ENCODE data around the gene MUC5B. TPM values are rescaled to one million over a fixed set of nuclear protein-coding genes. Genes with fewer than 3 reads are reported as not detected.

MUC5B gene
- total and polyA plus RNA-seq, 4 donors: 0.17 to 0.95 (median 0.50) TPM; not detected in 1

DNA sequence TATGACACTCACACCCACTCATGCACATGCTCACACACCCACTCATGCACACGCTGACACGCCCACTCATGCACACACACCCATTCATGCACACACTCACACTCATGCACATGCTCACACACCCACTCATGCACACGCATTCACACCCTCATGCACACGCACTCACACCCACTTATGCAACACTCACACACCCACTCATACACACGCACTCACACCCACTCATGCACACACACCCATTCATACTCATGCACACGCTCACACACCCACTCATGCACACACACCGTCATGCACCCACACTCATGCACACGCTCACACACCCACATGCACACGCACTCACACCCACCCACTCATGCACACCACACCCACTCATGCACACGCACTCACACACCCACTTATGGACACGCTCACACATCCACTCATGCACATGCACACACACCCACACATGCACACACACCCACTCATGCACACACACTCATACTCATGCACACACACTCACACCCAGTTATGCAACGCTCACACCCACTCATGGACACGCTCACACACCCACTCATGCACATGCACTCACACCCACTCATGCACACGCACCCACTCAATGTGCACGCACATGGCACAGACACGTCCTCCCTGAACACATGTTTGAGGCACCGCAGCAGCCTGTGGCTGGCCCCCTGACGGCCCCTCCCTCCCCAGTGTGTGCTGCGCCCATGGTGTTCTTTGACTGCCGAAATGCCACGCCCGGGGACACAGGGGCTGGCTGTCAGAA lies 47.2 kb upstream of the MUC5B start:
- no peak for DNase-seq (ENCODE audit: low spot score)
- no peaks in the 10 kb centered on the region for H3K36me3 ChIP-seq (ENCODE audit: control insufficient read depth in 4 of 4, insufficient read depth in 3 of 4, low read depth in 1 of 4, low read length in 3 of 4)
- H3K9me3 ChIP-seq (ENCODE audit: control insufficient read depth in 4 of 4, low read length in 3 of 4): no peaks in the 10 kb centered on the region
- TF ChIP-seq, protein P1, sequence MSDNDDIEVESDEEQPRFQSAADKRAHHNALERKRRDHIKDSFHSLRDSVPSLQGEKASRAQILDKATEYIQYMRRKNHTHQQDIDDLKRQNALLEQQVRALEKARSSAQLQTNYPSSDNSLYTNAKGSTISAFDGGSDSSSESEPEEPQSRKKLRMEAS (IDR thresholded peaks at IDR 0.05): no peak
- H3K27ac ChIP-seq (ENCODE audit: low read depth in 1 of 2, low read length in 2 of 2): no peak overlapping the region
- no peaks in the 10 kb centered on the region for H3K4me1 ChIP-seq (ENCODE audit: control insufficient read depth in 4 of 4, insufficient read depth in 4 of 4, low read length in 3 of 4)
- WGBS: 88% methylated on average over 22 of the region's 22 CpGs
- no peak overlapping the region for H3K4me3 ChIP-seq (ENCODE audit: low read depth in 1 of 3, low read length in 3 of 3)
- H3K9ac ChIP-seq (ENCODE audit: low read depth in 1 of 2, low read length in 2 of 2): no peak overlapping the region
- H3K27me3 ChIP-seq (ENCODE audit: control insufficient read depth in 4 of 4, insufficient read depth in 4 of 4, low read length in 3 of 4): peaks cover 0 to 4% (median 0%) of the 10 kb centered on the region in 4 donors

DNA sequence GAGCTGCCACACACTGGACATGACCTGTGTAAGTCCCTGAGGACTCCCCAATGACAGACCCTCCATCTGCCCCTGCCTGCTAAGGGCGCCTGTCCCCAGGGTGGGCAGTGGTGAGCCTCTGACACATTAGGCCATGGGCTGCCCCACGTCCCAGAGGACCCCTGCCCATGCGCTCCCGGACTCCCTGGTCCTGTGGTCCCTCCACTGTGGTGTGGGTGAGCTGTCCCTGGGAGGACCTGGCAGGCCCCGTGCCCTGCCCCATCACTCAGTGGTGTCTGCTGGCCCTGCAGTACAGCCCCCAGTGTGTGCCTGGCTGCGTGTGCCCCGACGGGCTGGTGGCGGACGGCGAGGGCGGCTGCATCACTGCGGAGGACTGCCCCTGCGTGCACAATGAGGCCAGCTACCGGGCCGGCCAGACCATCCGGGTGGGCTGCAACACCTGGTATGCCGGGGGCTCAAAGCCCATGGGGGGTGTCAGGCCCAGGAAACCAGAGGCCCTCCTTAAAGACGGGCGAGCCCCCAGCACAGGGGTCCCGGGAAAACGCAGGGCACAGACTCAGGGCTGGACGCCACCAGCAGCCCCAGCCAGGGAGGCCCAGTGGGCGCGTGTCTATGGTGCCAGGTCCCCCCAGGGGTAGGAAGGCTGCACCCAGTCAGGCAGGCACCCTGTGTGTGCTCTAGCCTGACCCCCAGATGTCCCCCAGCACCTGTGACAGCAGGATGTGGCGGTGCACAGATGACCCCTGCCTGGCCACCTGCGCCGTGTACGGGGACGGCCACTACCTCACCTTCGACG lies 46.4 kb upstream of the MUC5B start:
- WGBS: 91% methylated on average over 32 of the region's 32 CpGs
- H3K9me3 ChIP-seq (ENCODE audit: control insufficient read depth in 4 of 4, low read length in 3 of 4): no peaks in the 10 kb centered on the region
- TF ChIP-seq RXRA (IDR thresholded peaks at IDR 0.05) (no peak), FOXA2 (IDR thresholded peaks at IDR 0.05) (no peak), YY1 (IDR thresholded peaks at IDR 0.05) (no peak), NR2F2 (IDR thresholded peaks at IDR 0.05) (no peak), HNF4A (conservative IDR thresholded peaks at IDR 0.05) (no peak), FOXA1 (IDR thresholded peaks at IDR 0.05) (no peak), RAD21 (IDR thresholded peaks at IDR 0.05) (no peak), EGR1 (IDR thresholded peaks at IDR 0.05; ENCODE audit: low read depth in 2 of 2) (no peak), TAF1 (conservative IDR thresholded peaks at IDR 0.05) (no peak)
- TF ChIP-seq, protein P2, sequence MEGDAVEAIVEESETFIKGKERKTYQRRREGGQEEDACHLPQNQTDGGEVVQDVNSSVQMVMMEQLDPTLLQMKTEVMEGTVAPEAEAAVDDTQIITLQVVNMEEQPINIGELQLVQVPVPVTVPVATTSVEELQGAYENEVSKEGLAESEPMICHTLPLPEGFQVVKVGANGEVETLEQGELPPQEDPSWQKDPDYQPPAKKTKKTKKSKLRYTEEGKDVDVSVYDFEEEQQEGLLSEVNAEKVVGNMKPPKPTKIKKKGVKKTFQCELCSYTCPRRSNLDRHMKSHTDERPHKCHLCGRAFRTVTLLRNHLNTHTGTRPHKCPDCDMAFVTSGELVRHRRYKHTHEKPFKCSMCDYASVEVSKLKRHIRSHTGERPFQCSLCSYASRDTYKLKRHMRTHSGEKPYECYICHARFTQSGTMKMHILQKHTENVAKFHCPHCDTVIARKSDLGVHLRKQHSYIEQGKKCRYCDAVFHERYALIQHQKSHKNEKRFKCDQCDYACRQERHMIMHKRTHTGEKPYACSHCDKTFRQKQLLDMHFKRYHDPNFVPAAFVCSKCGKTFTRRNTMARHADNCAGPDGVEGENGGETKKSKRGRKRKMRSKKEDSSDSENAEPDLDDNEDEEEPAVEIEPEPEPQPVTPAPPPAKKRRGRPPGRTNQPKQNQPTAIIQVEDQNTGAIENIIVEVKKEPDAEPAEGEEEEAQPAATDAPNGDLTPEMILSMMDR (IDR thresholded peaks at IDR 0.05; ENCODE audit: low read depth, low read length, missing input control): no peak
- TF ChIP-seq, protein P3, sequence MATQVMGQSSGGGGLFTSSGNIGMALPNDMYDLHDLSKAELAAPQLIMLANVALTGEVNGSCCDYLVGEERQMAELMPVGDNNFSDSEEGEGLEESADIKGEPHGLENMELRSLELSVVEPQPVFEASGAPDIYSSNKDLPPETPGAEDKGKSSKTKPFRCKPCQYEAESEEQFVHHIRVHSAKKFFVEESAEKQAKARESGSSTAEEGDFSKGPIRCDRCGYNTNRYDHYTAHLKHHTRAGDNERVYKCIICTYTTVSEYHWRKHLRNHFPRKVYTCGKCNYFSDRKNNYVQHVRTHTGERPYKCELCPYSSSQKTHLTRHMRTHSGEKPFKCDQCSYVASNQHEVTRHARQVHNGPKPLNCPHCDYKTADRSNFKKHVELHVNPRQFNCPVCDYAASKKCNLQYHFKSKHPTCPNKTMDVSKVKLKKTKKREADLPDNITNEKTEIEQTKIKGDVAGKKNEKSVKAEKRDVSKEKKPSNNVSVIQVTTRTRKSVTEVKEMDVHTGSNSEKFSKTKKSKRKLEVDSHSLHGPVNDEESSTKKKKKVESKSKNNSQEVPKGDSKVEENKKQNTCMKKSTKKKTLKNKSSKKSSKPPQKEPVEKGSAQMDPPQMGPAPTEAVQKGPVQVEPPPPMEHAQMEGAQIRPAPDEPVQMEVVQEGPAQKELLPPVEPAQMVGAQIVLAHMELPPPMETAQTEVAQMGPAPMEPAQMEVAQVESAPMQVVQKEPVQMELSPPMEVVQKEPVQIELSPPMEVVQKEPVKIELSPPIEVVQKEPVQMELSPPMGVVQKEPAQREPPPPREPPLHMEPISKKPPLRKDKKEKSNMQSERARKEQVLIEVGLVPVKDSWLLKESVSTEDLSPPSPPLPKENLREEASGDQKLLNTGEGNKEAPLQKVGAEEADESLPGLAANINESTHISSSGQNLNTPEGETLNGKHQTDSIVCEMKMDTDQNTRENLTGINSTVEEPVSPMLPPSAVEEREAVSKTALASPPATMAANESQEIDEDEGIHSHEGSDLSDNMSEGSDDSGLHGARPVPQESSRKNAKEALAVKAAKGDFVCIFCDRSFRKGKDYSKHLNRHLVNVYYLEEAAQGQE (IDR thresholded peaks at IDR 0.05): no peak
- peaks cover 0 to 4% (median 0%) of the 10 kb centered on the region in 4 donors for H3K27me3 ChIP-seq (ENCODE audit: control insufficient read depth in 4 of 4, insufficient read depth in 4 of 4, low read length in 3 of 4)
- no peak for DNase-seq (ENCODE audit: low spot score)
- H3K9ac ChIP-seq (ENCODE audit: low read depth in 1 of 2, low read length in 2 of 2): no peak overlapping the region
- no peak overlapping the region for H3K27ac ChIP-seq (ENCODE audit: low read depth in 1 of 2, low read length in 2 of 2)
- no peaks in the 10 kb centered on the region for H3K36me3 ChIP-seq (ENCODE audit: control insufficient read depth in 4 of 4, insufficient read depth in 3 of 4, low read depth in 1 of 4, low read length in 3 of 4)
- no peaks in the 10 kb centered on the region for H3K4me1 ChIP-seq (ENCODE audit: control insufficient read depth in 4 of 4, insufficient read depth in 4 of 4, low read length in 3 of 4)
- no peak overlapping the region for H3K4me3 ChIP-seq (ENCODE audit: low read depth in 1 of 3, low read length in 3 of 3)

Measured in liver (tissue), 9 donors.